SK-N-SH (cell line): ENCODE data around the gene MAST4.

Experiments
- CHD2 ChIP-seq: fragments of 150-350 bp; IDR thresholded peaks from 2 replicates; pipeline ENCODE4 v1.6.1; 2018; ENCODE audit warnings: low read length; ENCODE audit not compliant: partially characterized antibody
- EZH2phosphoT487 ChIP-seq: fragments of 200-600 bp; sonication (generic); IDR thresholded peaks from 2 replicates; pipeline ENCODE4 v1.6.1; 2017; ENCODE audit warnings: low read depth, mixed run types, mild to moderate bottlenecking, antibody characterized with exemption, moderate library complexity, borderline replicate concordance
- FOXM1 ChIP-seq: IDR thresholded peaks from 2 replicates; pipeline ENCODE4 v1.4.0; 2012; ENCODE audit warnings: low read depth, mild to moderate bottlenecking
- GABPA ChIP-seq: IDR thresholded peaks from 2 replicates; pipeline ENCODE4 v1.4.0; 2012; ENCODE audit warnings: low read depth, mild to moderate bottlenecking
- GATA2 ChIP-seq: sonication (generic); formaldehyde crosslinking; IDR thresholded peaks from 2 replicates; pipeline ENCODE4 v1.5.0; 2020; ENCODE audit warnings: mild to moderate bottlenecking, missing genetic modification reagents
- JUND ChIP-seq: IDR thresholded peaks from 2 replicates; pipeline ENCODE4 v1.4.0; 2012
- MAX ChIP-seq: IDR thresholded peaks from 2 replicates; pipeline ENCODE4 v1.4.0; 2012; ENCODE audit warnings: low read depth
- MEF2A ChIP-seq: IDR thresholded peaks from 2 replicates; pipeline ENCODE4 v1.4.0; 2012; ENCODE audit warnings: low read depth, borderline replicate concordance
- MXI1 ChIP-seq: IDR thresholded peaks from 2 replicates; pipeline ENCODE4 v1.6.1; 2012; ENCODE audit warnings: mild to moderate bottlenecking, low read depth, low read length, improper control_type of control experiment
- POLR2AphosphoS5 ChIP-seq: IDR thresholded peaks from 2 replicates; pipeline ENCODE4 v1.6.1; 2012; ENCODE audit warnings: low read depth, low read length
- TEAD4 ChIP-seq: IDR thresholded peaks from 2 replicates; pipeline ENCODE4 v1.4.0; 2012; ENCODE audit warnings: mild to moderate bottlenecking, borderline replicate concordance; ENCODE audit not compliant: insufficient read depth
- YY1 ChIP-seq: IDR thresholded peaks from 2 replicates; pipeline ENCODE4 v1.4.0; 2012; ENCODE audit warnings: low read depth, mild to moderate bottlenecking
- TF ChIP-seq, protein P1 (sequence below): fragments of 200-600 bp; sonication (generic); IDR thresholded peaks from 2 replicates; pipeline ENCODE4 v1.6.1; 2017; ENCODE audit warnings: antibody characterized with exemption, mild to moderate bottlenecking, moderate library complexity

DNA sequence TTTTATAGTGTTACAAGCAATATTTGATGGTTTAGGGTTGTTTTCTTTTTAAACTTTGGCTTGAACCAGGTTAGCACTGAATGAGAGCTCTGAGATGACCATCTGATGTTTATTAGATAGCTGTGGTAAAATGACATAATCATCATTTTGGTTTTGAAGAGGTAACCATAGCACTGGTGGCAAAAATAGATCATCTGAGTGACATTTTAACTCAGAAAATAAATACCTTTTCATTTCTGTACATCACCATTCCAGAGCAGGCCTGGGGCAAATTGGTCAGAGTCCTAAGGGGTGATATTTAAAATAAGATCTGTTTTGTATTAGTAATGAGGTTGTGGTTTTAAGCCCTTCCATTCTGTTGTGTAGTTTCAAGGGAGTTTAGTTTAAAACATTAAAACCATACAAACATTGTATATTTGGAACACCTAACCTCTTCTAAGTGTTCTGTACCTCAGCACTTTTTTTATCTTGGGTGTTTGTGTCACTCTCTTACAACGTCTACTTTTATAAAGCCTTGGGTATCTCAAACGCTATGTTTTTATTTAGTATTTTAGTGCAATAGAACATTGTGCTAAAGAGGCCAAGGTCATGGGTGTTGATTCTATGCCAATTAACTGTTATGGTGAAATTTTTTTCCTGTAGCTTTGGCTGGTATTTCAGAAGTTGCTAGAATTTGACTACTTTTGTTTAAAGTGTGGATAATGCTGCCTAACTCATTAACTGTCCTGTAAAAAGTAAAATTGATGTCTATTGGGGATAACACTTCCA lies 434.3 kb downstream of the MAST4 start:
- TF ChIP-seq GABPA (no peak), MAX (no peak), EZH2phosphoT487 (no peak), TEAD4 (no peak), JUND (peak; percentile 8; the same call in 1 of the 2 replicates), FOXM1 (no peak), GATA2 (CRISPR knock-in tag) (no peak), MXI1 (no peak), MEF2A (no peak), CHD2 (no peak), YY1 (no peak), POLR2AphosphoS5 (no peak)
- TF ChIP-seq, protein P1, sequence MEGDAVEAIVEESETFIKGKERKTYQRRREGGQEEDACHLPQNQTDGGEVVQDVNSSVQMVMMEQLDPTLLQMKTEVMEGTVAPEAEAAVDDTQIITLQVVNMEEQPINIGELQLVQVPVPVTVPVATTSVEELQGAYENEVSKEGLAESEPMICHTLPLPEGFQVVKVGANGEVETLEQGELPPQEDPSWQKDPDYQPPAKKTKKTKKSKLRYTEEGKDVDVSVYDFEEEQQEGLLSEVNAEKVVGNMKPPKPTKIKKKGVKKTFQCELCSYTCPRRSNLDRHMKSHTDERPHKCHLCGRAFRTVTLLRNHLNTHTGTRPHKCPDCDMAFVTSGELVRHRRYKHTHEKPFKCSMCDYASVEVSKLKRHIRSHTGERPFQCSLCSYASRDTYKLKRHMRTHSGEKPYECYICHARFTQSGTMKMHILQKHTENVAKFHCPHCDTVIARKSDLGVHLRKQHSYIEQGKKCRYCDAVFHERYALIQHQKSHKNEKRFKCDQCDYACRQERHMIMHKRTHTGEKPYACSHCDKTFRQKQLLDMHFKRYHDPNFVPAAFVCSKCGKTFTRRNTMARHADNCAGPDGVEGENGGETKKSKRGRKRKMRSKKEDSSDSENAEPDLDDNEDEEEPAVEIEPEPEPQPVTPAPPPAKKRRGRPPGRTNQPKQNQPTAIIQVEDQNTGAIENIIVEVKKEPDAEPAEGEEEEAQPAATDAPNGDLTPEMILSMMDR, result no peak
